WERI-Rb-1 (cell line): ENCODE data around the gene EGR1.

ENCODE experiments used
- DNase-seq: peaks from one replicate; pipeline ENCODE4 v3.0.0-alpha.2; 2020
- H3K27ac ChIP-seq: fragments of 250-450 bp; sonication (Bioruptor Pico); 2 replicates; pipeline ENCODE4 v1.5.1; 2020; ENCODE audit warnings: mild to moderate bottlenecking, moderate library complexity
- H3K27me3 ChIP-seq: fragments of 250-450 bp; sonication (Bioruptor Pico); 2 replicates; pipeline ENCODE4 v1.5.1; 2021; ENCODE audit warnings: mild to moderate bottlenecking, low read depth, moderate library complexity; ENCODE audit not compliant: insufficient read depth, severe bottlenecking
- H3K36me3 ChIP-seq: fragments of 250-450 bp; sonication (Bioruptor Pico); 2 replicates; pipeline ENCODE4 v1.5.1; 2020; ENCODE audit warnings: mild to moderate bottlenecking, moderate library complexity
- H3K4me3 ChIP-seq: 2 replicates; pipeline ENCODE4 v1.5.1; 2011; ENCODE audit warnings: low read depth, mild to moderate bottlenecking, control low read depth, low read length
- H3K9me3 ChIP-seq: fragments of 250-450 bp; sonication (Bioruptor Pico); 2 replicates; pipeline ENCODE4 v1.5.1; 2021; ENCODE audit warnings: mild to moderate bottlenecking, moderate library complexity; ENCODE audit not compliant: severe bottlenecking
- TF ChIP-seq, protein P1 (sequence below): IDR thresholded peaks from 2 replicates; pipeline ENCODE4 v1.5.1; 2011; ENCODE audit warnings: low read depth, mild to moderate bottlenecking, control low read depth, inconsistent platforms, low read length

Gene EGR1

DNA sequence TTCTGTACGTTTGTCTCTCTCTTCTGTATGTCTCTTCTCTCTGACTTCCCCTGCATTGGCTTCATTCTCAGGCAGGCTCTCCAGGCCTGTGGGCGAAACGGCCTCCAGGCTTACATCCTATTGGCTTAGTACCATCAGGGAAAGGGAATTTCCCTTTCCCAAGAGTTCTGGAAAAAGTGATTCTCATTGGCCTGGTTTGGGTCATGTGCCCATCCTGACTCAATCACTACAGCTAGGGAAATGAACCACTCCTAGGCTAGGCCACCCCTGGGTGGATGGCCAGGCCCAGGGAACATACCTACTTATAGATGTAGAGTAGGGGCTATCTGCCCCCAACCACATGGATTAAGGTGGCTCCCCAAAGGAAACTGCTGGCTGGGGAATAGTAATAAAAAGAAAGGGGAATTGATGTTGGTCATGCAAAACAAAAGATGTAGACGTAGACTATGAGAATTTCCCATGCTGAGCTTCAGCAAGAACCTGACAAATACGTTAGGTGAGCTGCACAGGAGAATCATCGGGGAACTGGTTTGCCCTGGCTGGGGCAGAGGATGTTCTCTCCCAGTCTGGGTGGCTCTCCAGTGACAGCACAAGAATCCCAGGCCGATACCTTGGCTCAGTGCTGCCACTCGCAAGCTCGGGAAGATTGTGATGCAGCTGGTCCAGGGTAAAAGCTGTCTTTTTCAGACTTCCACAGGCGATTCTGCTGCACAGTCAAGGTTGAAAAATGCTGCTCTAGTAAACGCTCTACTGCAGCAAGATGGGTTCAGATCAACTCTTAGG, 3.7 kb upstream of the EGR1 start:
- Histone ChIP-seq H3K4me3 (no peak overlapping the region), H3K36me3 (no peaks in the 10 kb centered on the region), H3K9me3 (no peaks in the 10 kb centered on the region), H3K27ac (no peak overlapping the region), H3K27me3 (no peaks in the 10 kb centered on the region)
- TF ChIP-seq, protein P1, sequence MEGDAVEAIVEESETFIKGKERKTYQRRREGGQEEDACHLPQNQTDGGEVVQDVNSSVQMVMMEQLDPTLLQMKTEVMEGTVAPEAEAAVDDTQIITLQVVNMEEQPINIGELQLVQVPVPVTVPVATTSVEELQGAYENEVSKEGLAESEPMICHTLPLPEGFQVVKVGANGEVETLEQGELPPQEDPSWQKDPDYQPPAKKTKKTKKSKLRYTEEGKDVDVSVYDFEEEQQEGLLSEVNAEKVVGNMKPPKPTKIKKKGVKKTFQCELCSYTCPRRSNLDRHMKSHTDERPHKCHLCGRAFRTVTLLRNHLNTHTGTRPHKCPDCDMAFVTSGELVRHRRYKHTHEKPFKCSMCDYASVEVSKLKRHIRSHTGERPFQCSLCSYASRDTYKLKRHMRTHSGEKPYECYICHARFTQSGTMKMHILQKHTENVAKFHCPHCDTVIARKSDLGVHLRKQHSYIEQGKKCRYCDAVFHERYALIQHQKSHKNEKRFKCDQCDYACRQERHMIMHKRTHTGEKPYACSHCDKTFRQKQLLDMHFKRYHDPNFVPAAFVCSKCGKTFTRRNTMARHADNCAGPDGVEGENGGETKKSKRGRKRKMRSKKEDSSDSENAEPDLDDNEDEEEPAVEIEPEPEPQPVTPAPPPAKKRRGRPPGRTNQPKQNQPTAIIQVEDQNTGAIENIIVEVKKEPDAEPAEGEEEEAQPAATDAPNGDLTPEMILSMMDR, result no peak
- DNase-seq, result no peak

DNA sequence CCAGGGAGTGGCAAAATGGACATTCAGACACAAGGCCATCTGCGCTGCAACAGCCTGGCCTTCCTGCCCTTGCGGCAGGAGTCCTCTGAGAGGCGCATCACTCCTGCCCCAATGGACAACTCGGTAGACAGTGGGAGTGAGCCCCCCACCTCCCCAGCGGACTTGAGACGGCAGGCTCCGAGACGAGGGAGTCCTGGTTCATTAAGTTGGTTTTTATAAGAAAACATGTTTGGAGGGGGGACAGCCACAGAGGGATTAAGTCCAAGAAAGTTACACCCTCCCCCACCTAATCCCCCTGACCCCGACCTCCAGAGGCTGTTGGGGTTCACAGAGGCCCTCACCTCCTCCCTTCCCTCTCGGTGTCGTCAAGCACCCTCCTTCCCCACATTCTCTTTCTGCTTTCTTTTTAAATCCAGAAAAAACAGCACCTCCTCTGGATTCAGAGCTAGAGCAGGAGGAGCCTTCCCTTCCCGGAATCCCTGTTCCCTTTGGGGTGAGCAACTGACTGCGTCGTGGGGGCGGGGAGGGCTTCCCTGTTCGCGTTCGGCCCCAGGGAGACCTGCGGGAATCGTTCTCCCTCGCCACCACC, 1.8 kb upstream of the EGR1 start:
- Histone ChIP-seq H3K9me3 (no peaks in the 10 kb centered on the region), H3K27me3 (no peaks in the 10 kb centered on the region), H3K4me3 (peak overlapping the region; percentile 75), H3K36me3 (no peaks in the 10 kb centered on the region; the same call in 1 of the 2 replicates), H3K27ac (peak overlapping the region; percentile 93)
- TF ChIP-seq, protein P1, result peak; percentile 81
- peak; percentile 73 for DNase-seq

DNA sequence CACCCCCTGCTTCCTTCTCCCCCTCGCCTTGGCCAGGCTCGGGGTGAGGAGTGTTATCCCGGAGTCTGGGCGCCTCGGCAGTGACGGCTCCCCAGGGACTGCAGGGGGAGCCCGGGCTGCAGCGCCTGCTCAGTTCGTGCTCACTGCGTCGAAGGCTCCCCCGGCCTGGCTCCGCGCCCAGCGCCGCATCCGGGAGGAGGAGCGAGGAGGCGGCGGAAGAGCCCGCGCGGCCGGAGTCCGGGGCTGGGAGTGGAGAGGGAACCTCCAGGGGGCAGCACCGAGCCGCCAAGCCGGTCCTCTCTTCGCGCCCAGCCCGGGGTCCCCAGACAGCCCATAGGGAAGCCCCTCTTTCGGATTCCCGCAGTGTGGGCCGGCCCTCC, 1.3 kb upstream of the EGR1 start:
- TF ChIP-seq, protein P1, result peak; percentile 76
- Histone ChIP-seq H3K9me3 (no peaks in the 10 kb centered on the region), H3K27ac (peak overlapping the region; percentile 93), H3K36me3 (no peaks in the 10 kb centered on the region; the same call in 1 of the 2 replicates), H3K27me3 (no peaks in the 10 kb centered on the region), H3K4me3 (peak overlapping the region; percentile 75)
- peak; percentile 95 for DNase-seq

DNA sequence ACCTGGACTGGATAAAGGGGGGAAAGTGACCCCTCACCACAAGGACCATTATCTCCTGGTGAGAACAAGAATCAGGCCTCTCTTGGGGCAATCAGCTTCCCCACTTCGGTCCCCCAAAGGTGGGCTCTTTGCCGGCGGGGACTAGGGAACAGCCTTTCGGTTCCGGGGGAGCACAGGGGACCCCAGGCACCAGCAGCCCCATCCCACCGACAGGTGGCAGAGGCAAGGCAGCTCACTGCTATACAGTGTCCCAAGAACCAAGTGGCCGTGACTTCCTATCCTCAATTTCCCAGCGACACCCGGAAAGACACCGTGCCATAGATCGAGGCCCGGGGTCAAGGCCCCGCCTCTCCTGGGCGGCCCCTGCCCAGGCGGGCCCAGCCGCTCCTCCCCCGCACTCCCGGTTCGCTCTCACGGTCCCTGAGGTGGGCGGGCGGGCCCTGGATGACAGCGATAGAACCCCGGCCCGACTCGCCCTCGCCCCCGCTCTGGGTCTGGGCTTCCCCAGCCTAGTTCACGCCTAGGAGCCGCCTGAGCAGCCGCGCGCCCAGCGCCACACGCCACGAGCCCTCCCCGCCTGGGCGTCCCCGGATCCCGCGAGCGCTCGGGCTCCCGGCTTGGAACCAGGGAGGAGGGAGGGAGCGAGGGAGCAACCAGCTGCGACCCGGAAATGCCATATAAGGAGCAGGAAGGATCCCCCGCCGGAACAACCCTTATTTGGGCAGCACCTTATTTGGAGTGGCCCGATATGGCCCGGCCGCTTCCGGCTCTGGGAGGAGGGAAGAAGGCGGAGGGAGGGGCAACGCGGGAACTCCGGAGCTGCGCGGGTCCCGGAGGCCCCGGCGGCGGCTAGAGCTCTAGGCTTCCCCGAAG, 655 bp upstream of the EGR1 start:
- DNase-seq, result peak; percentile 99
- Histone ChIP-seq H3K9me3 (no peaks in the 10 kb centered on the region), H3K36me3 (no peaks in the 10 kb centered on the region; the same call in 1 of the 2 replicates), H3K27me3 (no peaks in the 10 kb centered on the region), H3K4me3 (peak overlapping the region; percentile 75), H3K27ac (peak overlapping the region; percentile 93)
- TF ChIP-seq, protein P1, result 0 out of 2 replicates have a peak, but pooled peaks have one; percentile 10

DNA sequence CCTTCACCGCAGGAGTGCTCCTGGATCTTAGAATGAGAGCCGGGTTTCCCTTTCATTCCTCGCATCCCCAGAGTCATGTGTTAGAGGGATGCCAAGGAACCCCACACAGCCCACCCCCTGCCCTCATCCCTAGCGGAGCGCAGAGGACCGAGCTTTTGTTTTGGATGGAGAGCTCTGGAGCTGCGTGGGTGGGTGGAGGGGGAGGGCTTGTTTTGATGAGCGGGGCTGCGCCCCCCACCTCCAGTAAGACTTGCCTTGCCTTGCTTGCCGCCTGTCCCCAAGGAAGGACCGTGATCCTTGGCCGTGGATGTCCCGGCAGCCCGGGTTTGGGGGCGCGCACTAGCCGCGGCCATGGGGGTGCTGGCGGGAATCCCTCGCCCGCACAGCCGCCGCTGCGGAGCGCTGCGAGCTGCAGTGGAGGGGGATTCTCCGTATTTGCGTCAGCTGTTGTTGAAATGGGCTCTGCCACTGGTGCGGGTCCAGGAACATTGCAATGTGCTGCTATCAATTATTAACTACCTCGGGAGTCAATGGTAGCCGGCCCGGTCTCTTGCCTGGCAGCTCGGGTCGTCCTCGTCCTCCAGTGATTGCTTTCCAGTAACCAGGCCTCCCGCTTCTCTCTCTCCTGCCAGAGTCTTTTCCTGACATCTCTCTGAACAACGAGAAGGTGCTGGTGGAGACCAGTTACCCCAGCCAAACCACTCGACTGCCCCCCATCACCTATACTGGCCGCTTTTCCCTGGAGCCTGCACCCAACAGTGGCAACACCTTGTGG, 1.0 kb downstream of the EGR1 start:
- no peaks in the 10 kb centered on the region for H3K9me3 ChIP-seq
- no peak for DNase-seq
- H3K4me3 ChIP-seq, result peak overlapping the region; percentile 75
- no peaks in the 10 kb centered on the region for H3K27me3 ChIP-seq
- H3K27ac ChIP-seq, result no peak overlapping the region
- H3K36me3 ChIP-seq, result no peaks in the 10 kb centered on the region; the same call in 1 of the 2 replicates
- TF ChIP-seq, protein P1, result no peak
